ENCODE data around the gene NRXN3.

- TF ChIP-seq EZH2phosphoT487 (IDR thresholded peaks at IDR 0.05; ENCODE audit: insufficient read depth, low read depth) (no peak), EZH2 (IDR thresholded peaks at IDR 0.05; ENCODE audit: insufficient read depth, poor library complexity, severe bottlenecking) (no peak)
These were observed 273.7 kb downstream of the NRXN3 start for GRCh38 chr14:78443834-78444233.
